ENCODE data around the gene GPN3. TPM values are rescaled to one million over a fixed set of nuclear protein-coding genes. Genes with fewer than 3 reads are reported as not detected.

The GPN3 gene
- total RNA-seq (2014; rRNA removed; shearing (Covaris generic)) (18.4 and 33.4 TPM in 2 replicates), polyA plus RNA-seq (2016; fragmentation: Nextera tagmentation; extraction: Ambion mirVana) (43.5 and 47.4 TPM in 2 replicates)

DNA sequence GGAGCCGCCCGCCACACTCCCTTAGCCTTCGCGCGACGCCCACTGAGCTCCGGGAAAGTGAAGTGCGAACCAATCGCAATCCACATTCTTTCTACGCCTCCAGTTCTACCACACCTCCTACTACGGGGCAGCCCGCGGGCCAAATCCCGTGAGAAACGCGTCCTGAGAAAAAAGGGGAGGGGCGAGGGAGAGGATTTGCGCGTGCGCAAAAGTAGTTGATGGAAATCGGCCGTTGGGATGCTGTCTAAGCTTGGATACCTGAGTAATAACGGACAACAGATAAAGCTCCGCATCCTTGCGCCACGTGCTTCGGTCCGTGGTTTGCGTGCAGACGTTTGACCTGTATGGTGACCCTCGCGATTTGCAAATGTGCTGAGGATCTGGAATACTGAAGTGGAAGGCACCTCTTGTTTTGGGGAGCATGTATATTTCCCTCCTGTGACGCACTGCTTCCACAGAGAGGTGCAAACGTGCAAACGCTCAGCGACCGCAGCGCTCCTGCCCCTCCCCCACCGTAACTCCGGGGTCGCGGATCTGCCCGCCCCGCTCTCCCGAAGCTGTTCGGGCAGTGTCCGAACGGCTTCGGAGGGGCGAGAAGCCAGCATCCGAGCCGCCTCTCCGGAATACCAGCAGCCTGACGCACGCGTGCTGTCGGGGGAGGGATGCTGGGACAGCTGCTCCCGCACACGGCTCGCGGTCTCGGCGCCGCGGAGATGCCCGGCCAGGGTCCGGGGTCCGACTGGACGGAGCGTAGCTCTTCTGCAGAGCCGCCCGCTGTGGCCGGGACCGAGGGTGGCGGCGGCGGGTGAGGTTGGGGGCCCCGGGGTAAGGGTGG, at the start of gene GPN3, which contains the start of gene FAM216A:
GPN3 (minus strand) TSS at position 44 of the 835 bp plus-strand sequence. CDS start 54 bp downstream, outside the sequence.
FAM216A (plus strand) TSS at position 632 of the 835 bp plus-strand sequence; CDS start at position 663, 31 bp downstream.
- H3K4me3 ChIP-seq = peak within 1 kb of the TSS; percentile 88
- H2AFZ ChIP-seq = peak within 1 kb of the TSS; percentile 90
- H3K4me2 ChIP-seq (ENCODE audit: unreplicated experiment) = peak within 1 kb of the TSS; percentile 98
- TF ChIP-seq EZH2 (IDR thresholded peaks at IDR 0.05; ENCODE audit: insufficient read depth, poor library complexity, severe bottlenecking) (no peak), EZH2phosphoT487 (IDR thresholded peaks at IDR 0.05; ENCODE audit: insufficient read depth, low read depth) (no peak)
- H3K27ac ChIP-seq = peak within 1 kb of the TSS; percentile 83
- H3K27me3 ChIP-seq (replicated peaks; ENCODE audit: insufficient read depth) = no peaks in the 10 kb centered on the region
- H3K36me3 ChIP-seq (ENCODE audit: low read depth) = 0 out of 2 replicates have a peak, but pooled peaks cover 3% of the 10 kb centered on the region
- peaks cover 60% of the 10 kb centered on the region for H3K79me2 ChIP-seq (ENCODE audit: insufficient read depth)
- 0 to 1% methylated on average over 53 to 65 of the region's 78 CpGs for WGBS, 2 experiments (ENCODE audit: low coverage in 1 of 2, low lambda C conversion rate in 2 of 2, missing lambda C conversion rate in 2 of 2)
- H3K9ac ChIP-seq = peak within 1 kb of the TSS; percentile 90
- H3K9me3 ChIP-seq (ENCODE audit: low read depth) = no peaks in the 10 kb centered on the region
- H3F3A ChIP-seq (ENCODE audit: insufficient read depth) = no peaks in the 10 kb centered on the region
- H3K4me1 ChIP-seq (ENCODE audit: insufficient read depth) = peaks cover 10% of the 10 kb centered on the region; the same call in 1 of the 2 replicates
- in situ Hi-C loops (cut with MboI) = no loop called here
- H3K9me2 ChIP-seq (ENCODE audit: insufficient read depth) = no peaks in the 10 kb centered on the region
- H4K20me1 ChIP-seq (ENCODE audit: insufficient read depth) = no peaks in the 10 kb centered on the region
- DNase-seq = peak; percentile 99

- Histone ChIP-seq H3K4me3 (no peak overlapping the region), H3K9me3 (ENCODE audit: low read depth) (no peaks in the 10 kb centered on the region), H3K27me3 (replicated peaks; ENCODE audit: insufficient read depth) (0 out of 2 replicates have a peak, but pooled peaks cover 2% of the 10 kb centered on the region), H4K20me1 (ENCODE audit: insufficient read depth) (no peaks in the 10 kb centered on the region), H3K9me2 (ENCODE audit: insufficient read depth) (no peaks in the 10 kb centered on the region), H3K27ac (no peak overlapping the region), H3K4me2 (ENCODE audit: unreplicated experiment) (no peak overlapping the region), H3K79me2 (ENCODE audit: insufficient read depth) (no peaks in the 10 kb centered on the region), H3K36me3 (ENCODE audit: low read depth) (no peaks in the 10 kb centered on the region), H3K4me1 (ENCODE audit: insufficient read depth) (no peaks in the 10 kb centered on the region), H2AFZ (no peak overlapping the region), H3F3A (ENCODE audit: insufficient read depth) (no peaks in the 10 kb centered on the region), H3K9ac (no peak overlapping the region)
- in situ Hi-C loops (cut with MboI) = loop anchor here (10.0 kb wide), 1 partner anchor 78 kb away; no protein-coding TSS in a partner anchor
- no peak for TF ChIP-seq EZH2phosphoT487 (IDR thresholded peaks at IDR 0.05; ENCODE audit: insufficient read depth, low read depth)
- no peak for TF ChIP-seq EZH2 (IDR thresholded peaks at IDR 0.05; ENCODE audit: insufficient read depth, poor library complexity, severe bottlenecking)
- DNase-seq = no peak
- WGBS, 2 experiments (ENCODE audit: low coverage in 1 of 2, low lambda C conversion rate in 2 of 2, missing lambda C conversion rate in 2 of 2) = 87 to 94% methylated on average over 3 of the region's 3 CpGs
These were observed 48.9 kb upstream of the GPN3 start for GRCh38 chr12:110516995-110517394.

- Histone ChIP-seq H3K9me3 (ENCODE audit: low read depth) (no peaks in the 10 kb centered on the region), H4K20me1 (ENCODE audit: insufficient read depth) (no peaks in the 10 kb centered on the region), H3K9me2 (ENCODE audit: insufficient read depth) (no peaks in the 10 kb centered on the region), H3K4me2 (ENCODE audit: unreplicated experiment) (no peak overlapping the region), H3K27me3 (replicated peaks; ENCODE audit: insufficient read depth) (0 out of 2 replicates have a peak, but pooled peaks cover 2% of the 10 kb centered on the region), H2AFZ (no peak overlapping the region), H3F3A (ENCODE audit: insufficient read depth) (no peaks in the 10 kb centered on the region), H3K79me2 (ENCODE audit: insufficient read depth) (no peaks in the 10 kb centered on the region), H3K36me3 (ENCODE audit: low read depth) (no peaks in the 10 kb centered on the region), H3K27ac (no peak overlapping the region), H3K9ac (no peak overlapping the region), H3K4me3 (no peak overlapping the region), H3K4me1 (ENCODE audit: insufficient read depth) (no peaks in the 10 kb centered on the region)
- TF ChIP-seq EZH2 (IDR thresholded peaks at IDR 0.05; ENCODE audit: insufficient read depth, poor library complexity, severe bottlenecking) = no peak
- TF ChIP-seq EZH2phosphoT487 (IDR thresholded peaks at IDR 0.05; ENCODE audit: insufficient read depth, low read depth) = no peak
- DNase-seq = no peak
- WGBS, 2 experiments (ENCODE audit: low coverage in 1 of 2, low lambda C conversion rate in 2 of 2, missing lambda C conversion rate in 2 of 2) = 80 to 91% methylated on average over 1 of the region's 1 CpG
- in situ Hi-C loops (cut with MboI) = loop anchor here (10.0 kb wide), 1 partner anchor 80 kb away; no protein-coding TSS in a partner anchor
These were observed 46.3 kb upstream of the GPN3 start for GRCh38 chr12:110514363-110514762.

- H3K4me3 ChIP-seq = no peak overlapping the region
- H3K9me2 ChIP-seq (ENCODE audit: insufficient read depth) = no peaks in the 10 kb centered on the region
- H3K27ac ChIP-seq = no peak overlapping the region
- no peak overlapping the region for H2AFZ ChIP-seq
- no peaks in the 10 kb centered on the region for H4K20me1 ChIP-seq (ENCODE audit: insufficient read depth)
- H3K9me3 ChIP-seq (ENCODE audit: low read depth) = no peaks in the 10 kb centered on the region
- H3F3A ChIP-seq (ENCODE audit: insufficient read depth) = no peaks in the 10 kb centered on the region
- H3K4me1 ChIP-seq (ENCODE audit: insufficient read depth) = no peaks in the 10 kb centered on the region
- in situ Hi-C loops (cut with MboI) = loop anchor here (10.0 kb wide), 1 partner anchor 81 kb away; no protein-coding TSS in a partner anchor
- no peak for DNase-seq
- 0 out of 2 replicates have a peak, but pooled peaks cover 2% of the 10 kb centered on the region for H3K27me3 ChIP-seq (replicated peaks; ENCODE audit: insufficient read depth)
- WGBS, 2 experiments (ENCODE audit: low coverage in 1 of 2, low lambda C conversion rate in 2 of 2, missing lambda C conversion rate in 2 of 2) = 46 to 48% methylated on average over 5 to 6 of the region's 6 CpGs
- no peaks in the 10 kb centered on the region for H3K36me3 ChIP-seq (ENCODE audit: low read depth)
- no peak overlapping the region for H3K9ac ChIP-seq
- no peaks in the 10 kb centered on the region for H3K79me2 ChIP-seq (ENCODE audit: insufficient read depth)
- no peak overlapping the region for H3K4me2 ChIP-seq (ENCODE audit: unreplicated experiment)
- no peak for TF ChIP-seq EZH2phosphoT487 (IDR thresholded peaks at IDR 0.05; ENCODE audit: insufficient read depth, low read depth)
- no peak for TF ChIP-seq EZH2 (IDR thresholded peaks at IDR 0.05; ENCODE audit: insufficient read depth, poor library complexity, severe bottlenecking)
These were observed 45.8 kb upstream of the GPN3 start for GRCh38 chr12:110513842-110514241.

Measured in GM23248 (cell line).